ENCODE measurements around the gene HOOK2. TPM values are rescaled to one million over a fixed set of nuclear protein-coding genes. Genes with fewer than 3 reads are reported as not detected.

The HOOK2 gene
- total and polyA plus RNA-seq, 9 of the 15 experiments (the other 6 are each of a cell fraction or from before 2014, with no cell fraction given): 1.3 to 17.2 (median 9.9) TPM

DNA sequence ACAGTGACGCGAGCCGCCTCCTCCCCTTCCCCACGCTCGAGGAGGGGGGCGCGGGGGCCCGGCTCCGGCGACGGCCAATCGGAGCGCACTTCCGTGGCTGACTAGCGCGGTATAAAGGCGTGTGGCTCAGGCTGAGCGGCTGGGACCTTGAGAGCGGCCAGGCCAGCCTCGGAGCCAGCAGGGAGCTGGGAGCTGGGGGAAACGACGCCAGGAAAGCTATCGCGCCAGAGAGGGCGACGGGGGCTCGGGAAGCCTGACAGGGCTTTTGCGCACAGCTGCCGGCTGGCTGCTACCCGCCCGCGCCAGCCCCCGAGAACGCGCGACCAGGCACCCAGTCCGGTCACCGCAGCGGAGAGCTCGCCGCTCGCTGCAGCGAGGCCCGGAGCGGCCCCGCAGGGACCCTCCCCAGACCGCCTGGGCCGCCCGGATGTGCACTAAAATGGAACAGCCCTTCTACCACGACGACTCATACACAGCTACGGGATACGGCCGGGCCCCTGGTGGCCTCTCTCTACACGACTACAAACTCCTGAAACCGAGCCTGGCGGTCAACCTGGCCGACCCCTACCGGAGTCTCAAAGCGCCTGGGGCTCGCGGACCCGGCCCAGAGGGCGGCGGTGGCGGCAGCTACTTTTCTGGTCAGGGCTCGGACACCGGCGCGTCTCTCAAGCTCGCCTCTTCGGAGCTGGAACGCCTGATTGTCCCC, 16.1 kb upstream of the HOOK2 start, which contains the start of gene JUNB (continued):
- TF ChIP-seq SP1 (CRISPR knock-in tag; IDR thresholded peaks at IDR 0.05): peak; percentile 93
- TF ChIP-seq FIP1L1 (IDR thresholded peaks at IDR 0.05; ENCODE audit: low read depth, low read length, poor library complexity, severe bottlenecking): peak; percentile 100
- TF ChIP-seq, protein P1, sequence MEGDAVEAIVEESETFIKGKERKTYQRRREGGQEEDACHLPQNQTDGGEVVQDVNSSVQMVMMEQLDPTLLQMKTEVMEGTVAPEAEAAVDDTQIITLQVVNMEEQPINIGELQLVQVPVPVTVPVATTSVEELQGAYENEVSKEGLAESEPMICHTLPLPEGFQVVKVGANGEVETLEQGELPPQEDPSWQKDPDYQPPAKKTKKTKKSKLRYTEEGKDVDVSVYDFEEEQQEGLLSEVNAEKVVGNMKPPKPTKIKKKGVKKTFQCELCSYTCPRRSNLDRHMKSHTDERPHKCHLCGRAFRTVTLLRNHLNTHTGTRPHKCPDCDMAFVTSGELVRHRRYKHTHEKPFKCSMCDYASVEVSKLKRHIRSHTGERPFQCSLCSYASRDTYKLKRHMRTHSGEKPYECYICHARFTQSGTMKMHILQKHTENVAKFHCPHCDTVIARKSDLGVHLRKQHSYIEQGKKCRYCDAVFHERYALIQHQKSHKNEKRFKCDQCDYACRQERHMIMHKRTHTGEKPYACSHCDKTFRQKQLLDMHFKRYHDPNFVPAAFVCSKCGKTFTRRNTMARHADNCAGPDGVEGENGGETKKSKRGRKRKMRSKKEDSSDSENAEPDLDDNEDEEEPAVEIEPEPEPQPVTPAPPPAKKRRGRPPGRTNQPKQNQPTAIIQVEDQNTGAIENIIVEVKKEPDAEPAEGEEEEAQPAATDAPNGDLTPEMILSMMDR (IDR thresholded peaks at IDR 0.05 in 2 of 3, conservative IDR thresholded peaks at IDR 0.05 in 1 of 3; ENCODE audit: insufficient read depth in 2 of 3, low read depth in 1 of 3, low read length in 3 of 3): peak in 1 of 3 experiments; percentile 12; a peak in 1 of 6 replicates
- TF ChIP-seq ZNF444 (CRISPR knock-in tag; IDR thresholded peaks at IDR 0.05): no peak
- no peak for TF ChIP-seq NFE2L1 (tag; IDR thresholded peaks at IDR 0.05; ENCODE audit: borderline replicate concordance, low read depth)
- peak; percentile 92; the same call in 1 of the 2 replicates for TF ChIP-seq TGIF2 (CRISPR knock-in tag; IDR thresholded peaks at IDR 0.05)
- peak; percentile 45; the same call in 1 of the 2 replicates for TF ChIP-seq SIN3B (IDR thresholded peaks at IDR 0.05; ENCODE audit: low read depth)
- TF ChIP-seq BRCA1 (IDR thresholded peaks at IDR 0.05): no peak
- no peak for TF ChIP-seq BRCA1 (CRISPR knock-in tag; IDR thresholded peaks at IDR 0.05)
- TF ChIP-seq, protein P2, sequence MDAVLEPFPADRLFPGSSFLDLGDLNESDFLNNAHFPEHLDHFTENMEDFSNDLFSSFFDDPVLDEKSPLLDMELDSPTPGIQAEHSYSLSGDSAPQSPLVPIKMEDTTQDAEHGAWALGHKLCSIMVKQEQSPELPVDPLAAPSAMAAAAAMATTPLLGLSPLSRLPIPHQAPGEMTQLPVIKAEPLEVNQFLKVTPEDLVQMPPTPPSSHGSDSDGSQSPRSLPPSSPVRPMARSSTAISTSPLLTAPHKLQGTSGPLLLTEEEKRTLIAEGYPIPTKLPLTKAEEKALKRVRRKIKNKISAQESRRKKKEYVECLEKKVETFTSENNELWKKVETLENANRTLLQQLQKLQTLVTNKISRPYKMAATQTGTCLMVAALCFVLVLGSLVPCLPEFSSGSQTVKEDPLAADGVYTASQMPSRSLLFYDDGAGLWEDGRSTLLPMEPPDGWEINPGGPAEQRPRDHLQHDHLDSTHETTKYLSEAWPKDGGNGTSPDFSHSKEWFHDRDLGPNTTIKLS (IDR thresholded peaks at IDR 0.05; ENCODE audit: borderline replicate concordance, low read depth): no peak; the same call in 1 of the 2 replicates
- TF ChIP-seq TRIM28 (IDR thresholded peaks at IDR 0.05): no peak
- peak; percentile 100 for TF ChIP-seq KDM5B (IDR thresholded peaks at IDR 0.05; ENCODE audit: insufficient replicate concordance, low read depth, low read length)
- TF ChIP-seq, protein P3, sequence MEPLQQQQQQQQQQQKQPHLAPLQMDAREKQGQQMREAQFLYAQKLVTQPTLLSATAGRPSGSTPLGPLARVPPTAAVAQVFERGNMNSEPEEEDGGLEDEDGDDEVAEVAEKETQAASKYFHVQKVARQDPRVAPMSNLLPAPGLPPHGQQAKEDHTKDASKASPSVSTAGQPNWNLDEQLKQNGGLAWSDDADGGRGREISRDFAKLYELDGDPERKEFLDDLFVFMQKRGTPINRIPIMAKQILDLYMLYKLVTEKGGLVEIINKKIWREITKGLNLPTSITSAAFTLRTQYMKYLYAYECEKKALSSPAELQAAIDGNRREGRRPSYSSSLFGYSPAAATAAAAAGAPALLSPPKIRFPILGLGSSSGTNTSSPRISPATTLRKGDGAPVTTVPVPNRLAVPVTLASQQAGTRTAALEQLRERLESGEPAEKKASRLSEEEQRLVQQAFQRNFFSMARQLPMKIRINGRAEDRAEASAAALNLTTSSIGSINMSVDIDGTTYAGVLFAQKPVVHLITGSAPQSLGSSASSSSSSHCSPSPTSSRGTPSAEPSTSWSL (CRISPR knock-in tag; IDR thresholded peaks at IDR 0.05; ENCODE audit: borderline replicate concordance): no peak
- TF ChIP-seq NR3C1 (CRISPR knock-in tag; IDR thresholded peaks at IDR 0.05): peak; percentile 83; the same call in 1 of the 2 replicates
- TF ChIP-seq ELF2 (CRISPR knock-in tag; IDR thresholded peaks at IDR 0.05): peak; percentile 85
- TF ChIP-seq, protein P4, sequence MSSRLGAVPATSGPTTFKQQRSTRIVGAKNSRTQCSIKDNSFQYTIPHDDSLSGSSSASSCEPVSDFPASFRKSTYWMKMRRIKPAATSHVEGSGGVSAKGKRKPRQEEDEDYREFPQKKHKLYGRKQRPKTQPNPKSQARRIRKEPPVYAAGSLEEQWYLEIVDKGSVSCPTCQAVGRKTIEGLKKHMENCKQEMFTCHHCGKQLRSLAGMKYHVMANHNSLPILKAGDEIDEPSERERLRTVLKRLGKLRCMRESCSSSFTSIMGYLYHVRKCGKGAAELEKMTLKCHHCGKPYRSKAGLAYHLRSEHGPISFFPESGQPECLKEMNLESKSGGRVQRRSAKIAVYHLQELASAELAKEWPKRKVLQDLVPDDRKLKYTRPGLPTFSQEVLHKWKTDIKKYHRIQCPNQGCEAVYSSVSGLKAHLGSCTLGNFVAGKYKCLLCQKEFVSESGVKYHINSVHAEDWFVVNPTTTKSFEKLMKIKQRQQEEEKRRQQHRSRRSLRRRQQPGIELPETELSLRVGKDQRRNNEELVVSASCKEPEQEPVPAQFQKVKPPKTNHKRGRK (tag; IDR thresholded peaks at IDR 0.05): no peak
- no peak for TF ChIP-seq HDGF (IDR thresholded peaks at IDR 0.05)
- TF ChIP-seq ZC3H4 (CRISPR knock-in tag; IDR thresholded peaks at IDR 0.05; ENCODE audit: borderline replicate concordance): peak; percentile 85; the same call in 1 of the 2 replicates
- TF ChIP-seq, protein P5, sequence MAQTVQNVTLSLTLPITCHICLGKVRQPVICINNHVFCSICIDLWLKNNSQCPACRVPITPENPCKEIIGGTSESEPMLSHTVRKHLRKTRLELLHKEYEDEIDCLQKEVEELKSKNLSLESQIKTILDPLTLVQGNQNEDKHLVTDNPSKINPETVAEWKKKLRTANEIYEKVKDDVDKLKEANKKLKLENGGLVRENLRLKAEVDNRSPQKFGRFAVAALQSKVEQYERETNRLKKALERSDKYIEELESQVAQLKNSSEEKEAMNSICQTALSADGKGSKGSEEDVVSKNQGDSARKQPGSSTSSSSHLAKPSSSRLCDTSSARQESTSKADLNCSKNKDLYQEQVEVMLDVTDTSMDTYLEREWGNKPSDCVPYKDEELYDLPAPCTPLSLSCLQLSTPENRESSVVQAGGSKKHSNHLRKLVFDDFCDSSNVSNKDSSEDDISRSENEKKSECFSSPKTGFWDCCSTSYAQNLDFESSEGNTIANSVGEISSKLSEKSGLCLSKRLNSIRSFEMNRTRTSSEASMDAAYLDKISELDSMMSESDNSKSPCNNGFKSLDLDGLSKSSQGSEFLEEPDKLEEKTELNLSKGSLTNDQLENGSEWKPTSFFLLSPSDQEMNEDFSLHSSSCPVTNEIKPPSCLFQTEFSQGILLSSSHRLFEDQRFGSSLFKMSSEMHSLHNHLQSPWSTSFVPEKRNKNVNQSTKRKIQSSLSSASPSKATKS (CRISPR knock-in tag; IDR thresholded peaks at IDR 0.05): no peak
